ENCODE results near the gene HIVEP2.
A peak's percentile ranks its signal among the peaks of the same experiment; 100 is the strongest.

The HIVEP2 gene

GRCh38 chr6:142843361-142843760 is 101.6 kb downstream of the HIVEP2 start:
- no peak for DNase-seq (ENCODE audit: low spot score)

GRCh38 chr6:142842418-142843261 is 102.3 kb downstream of the HIVEP2 start:
- DNase-seq (ENCODE audit: low spot score), result no peak

- no peak for DNase-seq (ENCODE audit: low spot score)
Measured at GRCh38 chr6:142841915-142842314, 103.1 kb downstream of the HIVEP2 start.

DNA sequence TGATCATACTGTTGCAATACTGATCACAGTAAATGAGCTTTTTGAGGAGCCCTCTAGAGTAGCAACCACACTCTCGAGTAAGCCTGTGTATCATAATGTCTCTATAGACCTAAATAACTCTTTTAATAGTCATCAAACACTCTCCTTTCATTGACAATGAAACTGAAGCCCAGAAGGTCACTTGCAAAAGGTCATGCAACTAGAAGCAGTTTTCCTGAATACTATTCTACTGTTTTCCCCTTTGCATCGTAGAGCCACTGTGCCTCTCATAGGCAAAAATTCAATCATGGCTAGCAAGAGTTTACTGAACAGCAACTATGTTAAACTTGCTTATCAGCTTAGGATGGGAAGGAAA is 105.3 kb downstream of the HIVEP2 start:
- DNase-seq (ENCODE audit: low spot score), result no peak

GRCh38 chr6:142838821-142839685 is 105.9 kb downstream of the HIVEP2 start:
- DNase-seq (ENCODE audit: low spot score), result no peak

GRCh38 chr6:142835787-142836535 is 109.0 kb downstream of the HIVEP2 start:
- DNase-seq (ENCODE audit: low spot score), result no peak

DNA sequence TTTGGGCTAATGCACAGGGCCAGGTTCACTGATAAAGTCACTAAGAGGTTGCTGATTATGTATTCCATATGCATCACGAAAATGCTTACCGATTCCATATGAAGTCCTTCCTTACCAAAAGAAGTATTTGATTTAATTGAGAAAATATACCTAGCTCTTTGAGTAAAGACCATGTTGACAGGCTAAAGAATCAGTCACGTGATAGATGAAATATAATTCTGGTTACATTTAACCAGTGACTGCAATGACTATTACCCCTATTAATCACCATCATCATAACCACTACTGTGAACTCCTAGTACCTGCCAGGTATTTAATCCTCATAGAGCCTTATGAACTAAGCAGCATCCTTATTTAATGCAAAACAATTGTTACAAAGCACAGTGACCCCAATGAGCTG is 110.1 kb downstream of the HIVEP2 start:
- DNase-seq (ENCODE audit: low spot score), result no peak

GRCh38 chr6:142833798-142834197 is 111.2 kb downstream of the HIVEP2 start:
- DNase-seq (ENCODE audit: low spot score), result no peak

- no peak for DNase-seq (ENCODE audit: low spot score)
Measured at GRCh38 chr6:142833054-142833453, 111.9 kb downstream of the HIVEP2 start.

DNA sequence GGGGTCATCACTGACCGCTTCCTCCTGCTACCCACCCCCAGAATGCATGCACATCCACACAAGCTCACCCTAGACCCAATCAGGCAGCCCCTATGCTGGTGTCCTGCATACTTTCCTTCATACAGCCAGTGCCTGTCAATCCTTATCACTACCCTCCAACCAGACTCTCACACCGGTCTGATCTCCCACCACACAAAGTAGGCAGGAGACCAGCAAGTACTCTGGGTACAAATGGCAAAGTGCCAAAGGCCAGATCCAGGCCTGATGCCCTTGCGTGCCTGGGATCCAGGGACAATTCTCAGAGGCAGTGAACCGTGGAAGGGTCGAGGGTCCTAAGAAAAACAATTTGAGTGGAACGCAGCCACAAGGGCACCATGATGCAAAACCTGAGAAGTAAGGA is 114.2 kb downstream of the HIVEP2 start:
- no peak for DNase-seq (ENCODE audit: low spot score)

DNA sequence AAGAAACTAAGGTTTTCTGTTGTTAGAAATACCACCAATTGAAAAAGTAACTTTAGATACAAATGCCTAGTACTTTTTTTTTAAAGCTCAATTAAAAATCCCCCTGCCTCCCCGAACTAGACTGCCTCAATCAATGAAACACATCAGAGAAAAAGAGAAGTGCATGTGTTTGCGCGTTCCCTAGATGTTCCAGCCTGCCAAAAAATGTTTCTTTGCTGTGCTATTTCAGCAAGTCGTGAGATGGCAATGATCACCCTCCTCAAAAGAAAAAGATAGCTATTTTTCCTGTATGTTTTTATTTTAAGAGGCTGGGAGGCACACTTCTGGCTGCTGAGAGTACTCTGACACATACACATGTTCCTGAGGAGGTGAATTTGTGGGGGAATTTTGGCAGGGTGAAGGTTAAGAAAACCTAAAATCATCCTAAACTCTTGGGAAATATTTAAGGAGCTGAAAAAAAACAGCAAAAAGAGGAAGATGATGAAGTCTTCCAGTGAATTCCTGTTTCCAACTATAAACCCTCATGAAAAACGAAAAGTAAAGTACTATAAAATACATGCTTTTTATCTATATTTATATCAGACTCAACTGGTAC is 114.8 kb downstream of the HIVEP2 start:
- DNase-seq (ENCODE audit: low spot score), result no peak

DNA sequence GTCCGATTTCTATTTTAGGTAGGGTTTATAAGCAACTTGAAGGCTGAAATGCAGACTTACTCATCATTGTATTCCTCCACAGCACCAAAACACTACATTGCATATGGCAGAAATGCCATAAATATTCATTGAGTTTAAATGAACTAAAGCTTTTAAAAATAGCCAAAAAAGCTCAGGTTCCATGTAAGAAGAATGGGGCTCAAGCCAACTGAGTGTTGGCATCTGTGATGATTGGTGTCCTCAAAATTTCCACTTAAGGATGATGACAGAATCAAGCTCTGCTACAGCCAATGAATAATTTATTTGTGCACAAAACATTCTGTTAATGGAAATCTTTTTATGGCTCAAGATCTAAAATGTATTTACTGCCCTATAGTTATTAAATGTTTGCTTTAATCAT is 115.4 kb downstream of the HIVEP2 start:
- no peak for DNase-seq (ENCODE audit: low spot score)

DNA sequence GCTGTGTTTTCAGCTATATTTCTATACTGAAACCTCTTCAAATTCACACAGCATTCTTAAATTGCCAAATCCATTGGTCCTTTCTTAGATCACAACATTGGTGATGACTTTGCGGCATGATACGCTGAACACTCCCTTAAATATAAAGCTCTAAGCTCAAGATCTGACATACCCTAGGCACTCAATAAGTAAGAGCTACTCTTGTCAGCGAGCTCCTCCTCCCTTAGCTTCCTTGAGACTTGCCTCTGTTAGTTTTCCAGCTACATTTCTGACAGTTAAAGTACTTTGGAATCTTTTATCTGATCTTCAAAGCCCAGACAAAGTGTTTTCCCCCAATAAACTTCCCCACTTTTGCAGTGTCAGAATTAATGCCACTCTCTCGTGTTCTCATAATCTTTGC is 117.0 kb downstream of the HIVEP2 start:
- DNase-seq (ENCODE audit: low spot score), result no peak

DNA sequence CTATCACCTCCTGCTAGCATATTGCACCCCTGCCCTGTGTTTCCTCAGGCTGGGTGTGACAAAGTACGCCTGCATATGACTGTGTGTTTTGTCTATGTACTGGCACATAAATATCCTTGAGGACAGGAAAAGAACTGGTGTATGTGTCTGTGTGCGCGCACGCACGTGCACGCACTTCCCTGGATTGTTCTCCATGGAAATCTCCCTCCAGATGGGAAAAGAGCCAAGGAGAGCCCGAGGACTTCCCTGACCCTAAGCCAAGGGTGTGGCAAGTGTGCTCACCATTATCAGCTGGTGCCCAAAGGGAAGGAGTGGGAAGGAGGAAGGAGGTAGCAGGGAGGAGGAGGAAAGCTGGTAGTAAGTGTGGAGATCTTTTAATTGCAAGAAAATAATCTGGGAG is 117.6 kb downstream of the HIVEP2 start:
- no peak for DNase-seq (ENCODE audit: low spot score)

GRCh38 chr6:142825760-142826159 is 119.2 kb downstream of the HIVEP2 start:
- no peak for DNase-seq (ENCODE audit: low spot score)

DNA sequence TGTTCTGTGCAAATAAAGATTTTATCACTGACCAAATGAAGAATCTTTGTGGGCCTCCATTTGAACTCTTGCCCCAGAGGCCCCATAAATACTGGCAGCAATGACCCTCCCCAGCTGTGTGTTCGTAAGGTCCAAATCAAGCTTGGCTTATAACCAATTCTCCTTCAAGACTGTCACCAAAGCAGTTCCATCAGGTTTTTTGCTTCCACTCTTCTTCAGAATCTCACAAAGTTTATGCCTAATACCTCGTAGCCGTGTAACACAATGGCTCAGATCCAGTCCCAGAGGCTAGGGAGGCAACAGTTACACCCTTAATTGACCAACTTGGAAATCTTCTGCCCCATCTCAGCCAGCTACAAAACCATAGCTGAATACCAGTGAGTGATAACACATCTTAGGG is 120.5 kb downstream of the HIVEP2 start:
- DNase-seq (ENCODE audit: low spot score), result no peak

- DNase-seq (ENCODE audit: low spot score), result no peak
Measured at GRCh38 chr6:142823256-142823902, 121.6 kb downstream of the HIVEP2 start.

DNA sequence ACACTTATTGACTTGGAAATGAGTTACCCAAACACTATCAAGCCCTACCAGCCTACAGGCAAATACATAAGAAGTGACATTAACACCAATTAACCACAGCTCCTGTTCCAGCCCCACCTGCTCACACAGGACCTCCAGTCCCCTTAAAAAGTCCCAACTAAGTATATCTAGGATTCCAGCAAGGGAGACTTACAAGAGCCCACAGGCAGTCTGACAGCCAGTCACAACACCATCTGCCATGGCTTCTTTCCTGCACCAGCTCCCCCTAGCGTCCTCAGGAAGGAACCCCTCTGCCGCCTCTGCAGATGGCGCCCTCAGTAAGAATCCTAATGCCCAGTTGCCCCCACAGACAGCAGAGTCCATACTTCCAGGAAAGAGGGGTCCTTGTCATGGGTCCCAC is 122.1 kb downstream of the HIVEP2 start:
- peak; percentile 40 for DNase-seq (ENCODE audit: low spot score)

DNA sequence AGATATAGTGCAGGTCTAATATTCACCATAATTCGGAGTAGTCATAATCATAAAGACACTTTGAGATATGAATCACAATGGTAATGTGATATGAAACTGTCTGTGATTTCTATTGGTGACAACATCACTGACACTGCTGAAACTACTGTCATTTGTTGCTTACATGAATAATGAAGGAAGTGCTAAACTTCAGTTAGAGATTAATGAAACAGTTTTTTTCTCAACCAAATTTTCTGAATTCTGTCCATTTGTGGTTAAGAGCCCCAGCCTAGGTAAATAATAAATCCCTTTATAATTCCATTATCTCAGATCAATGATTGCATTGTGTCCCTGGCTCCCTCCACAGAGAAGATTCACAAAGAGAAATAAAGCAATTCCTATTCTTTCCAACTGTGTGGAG is 122.6 kb downstream of the HIVEP2 start:
- no peak for DNase-seq (ENCODE audit: low spot score)

GRCh38 chr6:142821860-142822259 is 123.1 kb downstream of the HIVEP2 start:
- no peak for DNase-seq (ENCODE audit: low spot score)

DNA sequence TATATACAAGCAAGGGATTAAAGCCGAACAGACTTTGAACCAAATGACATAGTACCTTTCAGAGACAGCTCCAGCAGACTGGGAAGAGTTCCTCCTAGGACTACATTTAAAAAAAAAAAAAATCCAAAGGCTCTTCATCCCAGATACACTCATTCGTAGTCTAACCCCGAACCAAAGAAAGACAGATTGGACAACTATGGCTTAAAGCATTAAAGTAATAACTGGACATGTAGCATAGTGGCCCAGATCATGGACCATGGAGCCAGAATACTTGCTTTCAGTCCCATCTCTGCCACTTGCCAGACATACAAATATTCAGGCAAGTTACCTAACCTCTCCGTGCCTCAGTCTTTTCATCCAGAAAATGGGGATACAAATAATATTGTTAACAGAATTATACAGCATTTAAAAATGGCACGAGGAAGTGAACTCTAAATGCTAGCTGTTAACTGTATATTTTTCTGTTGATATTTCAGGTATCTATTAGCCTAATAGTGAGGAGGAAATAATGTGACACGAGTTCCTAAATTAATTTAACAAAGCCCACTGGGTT is 123.7 kb downstream of the HIVEP2 start:
- no peak for DNase-seq (ENCODE audit: low spot score)
